ENCODE results near the gene COL26A1. TPM values are rescaled to one million over a fixed set of nuclear protein-coding genes. Genes with fewer than 3 reads are reported as not detected.
"Not testable (repeated sequence)": the region's sequence is repeated elsewhere in the genome, so short reads cannot be mapped to it uniquely, and the experiment has no call there.

Gene COL26A1
- total RNA-seq, 1 donor from 2014 or later: not detected

DNA sequence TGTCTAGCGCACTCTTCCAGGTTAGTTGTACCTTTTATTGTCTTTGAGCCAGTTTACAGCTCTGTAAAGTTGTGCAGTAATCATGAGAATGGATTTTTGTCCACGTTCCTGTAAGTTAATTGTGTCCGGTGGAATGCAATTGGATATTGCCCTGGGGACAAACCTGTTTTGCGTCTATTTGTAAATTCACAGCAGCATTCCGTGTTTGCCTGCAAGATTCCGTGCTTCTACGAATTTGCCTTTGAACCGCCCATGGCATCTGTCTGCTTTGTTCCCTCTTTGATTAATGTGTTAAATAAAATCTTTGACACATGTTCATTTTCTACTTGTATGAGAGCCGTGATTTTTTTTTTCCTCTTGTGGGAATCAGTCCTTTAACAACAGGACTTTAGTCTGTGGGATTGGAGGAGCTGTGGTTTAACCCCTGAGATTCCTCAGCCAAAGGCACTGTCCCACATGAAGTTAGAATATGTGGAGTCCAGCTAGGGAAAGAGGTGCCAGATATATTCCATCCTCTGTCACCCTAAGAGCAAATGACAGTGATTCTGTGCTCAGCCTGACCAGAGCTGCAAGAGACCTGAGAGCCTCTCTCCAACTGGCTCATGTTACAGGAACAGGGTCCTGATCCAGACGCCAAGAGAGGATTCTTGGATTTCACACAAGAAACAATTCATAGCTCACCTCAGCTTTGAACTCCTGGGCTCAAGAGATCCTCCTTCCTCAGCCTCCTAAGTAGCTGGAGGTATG, 126.3 kb downstream of the COL26A1 start:
- intact Hi-C loops (cut with micrococcal nuclease): no loop called here

DNA sequence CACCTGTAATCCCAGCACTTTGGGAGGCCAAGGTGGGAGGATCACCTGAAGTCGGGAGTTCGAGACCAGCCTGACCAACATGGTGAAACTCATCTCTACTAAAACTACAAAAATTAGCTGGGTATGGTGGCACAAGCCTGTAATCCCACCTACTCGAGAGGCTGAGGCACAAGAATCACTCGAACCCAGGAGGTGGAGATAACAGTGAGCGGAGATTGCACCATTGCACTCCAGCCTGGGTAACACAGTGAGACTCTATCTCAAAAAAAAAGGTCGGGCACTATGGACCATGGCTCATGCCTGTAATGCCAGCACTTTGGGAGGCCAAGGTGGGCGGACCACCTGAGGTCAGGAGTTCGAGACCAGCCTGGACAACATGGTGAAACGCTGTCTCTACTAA, 127.8 kb downstream of the COL26A1 start:
- intact Hi-C loops (cut with micrococcal nuclease): not testable (repeated sequence)

DNA sequence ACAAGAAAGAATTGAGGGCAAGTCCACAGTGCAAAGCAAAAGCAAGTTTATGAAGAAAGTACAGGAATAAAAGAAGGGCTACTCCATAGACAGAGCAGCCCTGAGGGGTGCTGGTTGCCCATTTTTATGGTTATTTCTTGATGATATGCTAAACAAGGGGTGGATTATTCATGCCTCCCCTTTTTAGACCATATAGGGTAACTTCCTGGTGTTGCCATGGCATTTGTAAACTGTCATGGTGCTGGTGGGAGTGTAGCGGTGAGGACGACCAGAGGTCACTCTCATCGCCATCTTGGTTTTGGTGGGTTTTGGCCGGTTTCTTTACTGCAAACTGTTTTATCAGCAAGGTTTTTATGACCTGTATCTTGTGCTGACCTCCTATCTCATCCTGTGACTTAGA, 128.8 kb downstream of the COL26A1 start:
- intact Hi-C loops (cut with micrococcal nuclease): not testable (repeated sequence)

DNA sequence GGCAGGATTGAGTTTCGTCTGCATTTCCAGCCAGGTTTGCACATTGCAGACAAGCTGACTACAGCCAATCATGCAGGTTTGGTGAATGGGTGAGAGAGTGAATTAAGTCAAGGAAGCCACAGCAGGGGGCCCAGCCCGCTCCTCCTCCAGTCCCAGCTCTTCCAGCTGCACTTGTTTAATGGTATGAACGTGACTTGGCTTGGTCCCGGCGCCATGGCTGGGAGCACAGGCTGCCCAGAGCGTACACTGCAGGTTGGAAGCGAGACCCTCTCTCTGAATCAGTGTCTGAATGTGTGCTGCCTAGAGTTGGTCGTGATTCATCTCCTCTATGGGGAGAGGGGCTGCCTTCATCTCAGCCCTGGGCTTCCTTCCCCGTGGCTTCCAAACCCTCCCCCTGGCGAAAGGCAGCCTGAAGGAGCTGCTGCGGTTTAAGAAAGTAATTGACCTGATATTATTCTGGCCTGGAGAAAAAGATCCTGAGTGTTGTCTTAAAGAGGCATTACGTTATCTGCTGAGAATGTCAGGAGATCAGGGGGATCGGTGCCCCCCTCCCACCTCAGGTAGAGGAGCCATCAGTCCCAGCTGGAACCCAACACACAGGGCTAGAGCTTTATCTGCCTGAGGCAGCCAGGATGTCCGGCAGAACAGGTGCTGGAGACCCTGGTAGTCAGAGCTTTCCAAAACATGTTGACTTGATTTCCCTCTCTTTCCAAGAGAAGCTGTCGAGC, 132.1 kb downstream of the COL26A1 start:
- intact Hi-C loops (cut with micrococcal nuclease): no loop called here

DNA sequence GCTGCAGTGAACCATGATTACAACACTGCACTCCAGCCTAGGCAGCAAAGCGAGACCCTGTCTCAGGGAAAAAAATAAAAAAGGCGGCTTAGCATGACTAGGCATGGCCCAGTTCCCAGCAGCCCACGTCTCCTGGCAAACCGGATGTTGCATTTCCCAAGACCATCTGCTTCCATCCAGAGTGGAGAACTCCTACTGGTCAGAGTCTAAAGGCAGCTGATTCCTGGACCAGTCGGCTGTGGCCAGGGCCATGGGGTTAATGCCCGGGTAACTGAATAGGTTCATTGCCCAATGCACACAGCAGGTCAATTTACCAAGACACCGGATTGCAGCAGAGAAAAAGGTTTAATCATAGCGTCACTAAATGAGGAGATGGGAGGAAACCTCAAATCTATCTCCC, 133.3 kb downstream of the COL26A1 start:
- intact Hi-C loops (cut with micrococcal nuclease): no loop called here

DNA sequence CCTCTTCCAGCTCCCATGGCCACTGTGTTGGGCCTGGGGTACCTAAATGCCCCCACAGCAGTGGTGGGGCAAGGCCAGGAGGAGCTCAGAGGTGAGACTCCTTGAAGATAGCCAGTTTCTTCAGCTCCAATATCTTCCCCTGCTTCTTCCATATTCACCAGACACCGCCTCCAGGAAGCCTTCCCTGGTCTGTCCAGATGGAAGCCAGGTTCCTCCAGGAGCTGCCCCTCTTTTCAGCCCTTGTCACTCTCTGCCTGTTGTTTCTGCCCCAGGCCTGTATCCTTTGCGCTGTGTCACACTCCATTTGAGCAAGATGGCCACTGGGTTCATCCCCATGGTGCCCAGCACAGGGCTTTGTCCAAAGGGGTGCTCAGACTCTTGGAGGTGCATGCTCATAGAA, 138.7 kb downstream of the COL26A1 start:
- intact Hi-C loops (cut with micrococcal nuclease): loop anchor here (10.0 kb wide), 1 partner anchor 87 kb away; no protein-coding TSS in a partner anchor

DNA sequence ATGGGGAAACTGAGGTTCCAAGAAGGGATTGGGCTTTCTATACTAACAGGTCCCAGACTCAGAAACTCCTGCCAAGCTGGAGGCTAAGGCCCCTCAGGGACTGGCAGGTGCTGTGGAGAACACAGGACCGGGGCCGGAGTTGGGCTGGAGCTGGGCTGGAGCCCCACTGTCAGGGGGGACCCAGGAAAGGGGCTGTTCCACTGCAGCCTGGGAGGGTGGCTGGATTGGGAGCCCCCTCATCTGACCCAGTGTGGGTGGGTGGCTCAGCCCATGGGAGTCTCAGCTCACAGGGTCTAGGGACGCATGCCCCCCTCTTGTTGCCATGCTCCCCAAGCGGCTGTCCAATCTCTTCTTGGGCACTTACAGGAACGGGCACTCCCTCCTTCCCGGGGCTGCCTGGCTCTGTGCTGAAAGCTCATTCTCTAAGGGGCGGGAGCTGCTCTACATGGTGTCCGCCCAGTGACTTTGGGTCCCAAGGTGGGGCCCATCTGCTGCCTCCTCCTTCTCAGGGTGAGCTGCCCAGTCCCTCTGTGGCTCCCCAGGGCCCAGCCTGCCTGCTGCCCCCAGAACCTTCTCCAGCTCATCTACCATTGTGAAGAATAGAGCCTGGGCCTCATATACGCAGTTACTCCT, 139.9 kb downstream of the COL26A1 start:
- intact Hi-C loops (cut with micrococcal nuclease): loop anchor here (10.0 kb wide), 1 partner anchor 88 kb away; no protein-coding TSS in a partner anchor

DNA sequence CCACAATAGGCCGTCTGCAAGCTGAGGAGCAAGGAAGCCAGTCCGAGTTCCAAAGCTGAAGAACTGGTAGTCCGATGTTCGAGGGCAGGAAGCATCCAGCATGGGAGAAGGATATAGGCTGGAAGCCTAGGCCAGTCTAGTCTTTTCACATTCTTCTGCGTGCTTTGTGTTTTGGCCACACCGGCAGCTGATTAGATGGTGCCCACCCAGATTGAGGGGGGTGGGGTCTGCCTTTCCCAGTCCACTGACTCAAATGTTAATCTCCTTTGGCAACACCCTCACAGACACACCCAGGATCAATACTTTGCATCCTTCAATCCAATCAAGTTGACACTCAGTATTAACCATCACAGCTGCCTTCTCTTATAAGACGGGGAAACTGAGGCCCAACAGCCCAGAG, 142.8 kb downstream of the COL26A1 start:
- intact Hi-C loops (cut with micrococcal nuclease): loop anchor here (5.0 to 10.0 kb wide), 2 partner anchors 63 to 91 kb away; no protein-coding TSS in a partner anchor

DNA sequence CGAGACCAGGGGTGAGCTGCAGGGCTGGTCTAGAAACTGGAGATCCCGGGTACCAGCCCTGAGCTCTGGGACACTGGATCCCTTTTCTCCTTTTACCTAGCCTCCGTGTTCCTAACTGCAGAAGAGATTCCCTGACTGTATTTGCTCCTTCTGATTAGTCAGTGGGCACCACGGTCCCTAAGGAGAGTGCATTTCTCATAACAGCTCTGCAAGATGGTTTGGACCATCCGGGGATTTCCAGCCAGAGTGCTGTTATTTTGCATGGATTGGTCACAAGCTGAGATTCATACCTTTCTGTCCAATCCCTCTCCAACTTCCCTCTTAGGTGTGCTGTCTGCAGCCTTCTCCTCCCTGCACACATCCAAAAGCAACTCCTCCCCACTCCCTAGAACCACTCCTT, 143.9 kb downstream of the COL26A1 start:
- intact Hi-C loops (cut with micrococcal nuclease): loop anchor here (5.0 to 10.0 kb wide), 2 partner anchors 64 to 92 kb away; no protein-coding TSS in a partner anchor

DNA sequence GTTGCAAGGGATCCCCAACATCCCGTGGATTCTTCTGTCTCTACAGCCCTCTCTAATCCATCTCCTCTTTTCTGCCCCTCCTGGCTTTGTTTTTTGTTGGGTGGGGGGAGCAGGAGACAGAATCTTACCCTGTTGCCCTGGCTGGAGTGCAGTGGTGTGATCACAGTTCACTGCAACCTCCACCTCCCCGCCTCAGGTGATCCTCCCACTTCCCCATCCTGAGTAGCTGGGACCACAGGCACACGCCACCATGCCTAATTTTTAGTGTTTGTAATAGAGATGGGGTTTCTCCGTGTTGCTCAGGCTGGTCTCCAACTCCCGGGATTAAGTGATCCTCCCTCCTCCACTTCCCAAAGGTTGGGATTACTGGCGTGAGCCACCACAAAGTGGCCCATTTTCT, 144.7 kb downstream of the COL26A1 start:
- intact Hi-C loops (cut with micrococcal nuclease): loop anchor here (1.0 to 10.0 kb wide), 3 partner anchors 65 to 143 kb away; no protein-coding TSS in a partner anchor

DNA sequence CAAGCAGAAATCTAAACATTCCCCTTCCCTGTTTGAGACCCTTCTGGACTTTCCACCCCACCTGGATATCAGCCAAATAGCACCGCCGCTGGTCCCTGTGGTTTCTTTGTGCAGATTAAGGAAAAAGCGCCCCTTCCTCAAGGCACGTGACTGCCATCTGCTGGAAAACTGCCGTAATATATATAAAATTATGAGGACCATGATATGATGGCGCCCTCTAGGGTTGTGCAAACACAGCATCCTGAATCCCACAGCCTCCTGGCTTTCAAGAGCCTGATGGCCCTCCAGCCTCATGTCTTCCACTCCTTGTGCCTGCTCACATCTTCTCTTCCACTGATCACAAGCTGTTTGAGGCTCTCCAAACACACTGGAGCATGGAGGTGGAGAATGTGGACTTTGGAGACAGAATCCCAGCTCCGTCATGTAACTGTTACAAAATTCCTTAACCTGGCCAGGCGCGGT, 145.1 kb downstream of the COL26A1 start:
- intact Hi-C loops (cut with micrococcal nuclease): loop anchor here (1.0 to 10.0 kb wide), 3 partner anchors 66 to 144 kb away; no protein-coding TSS in a partner anchor

DNA sequence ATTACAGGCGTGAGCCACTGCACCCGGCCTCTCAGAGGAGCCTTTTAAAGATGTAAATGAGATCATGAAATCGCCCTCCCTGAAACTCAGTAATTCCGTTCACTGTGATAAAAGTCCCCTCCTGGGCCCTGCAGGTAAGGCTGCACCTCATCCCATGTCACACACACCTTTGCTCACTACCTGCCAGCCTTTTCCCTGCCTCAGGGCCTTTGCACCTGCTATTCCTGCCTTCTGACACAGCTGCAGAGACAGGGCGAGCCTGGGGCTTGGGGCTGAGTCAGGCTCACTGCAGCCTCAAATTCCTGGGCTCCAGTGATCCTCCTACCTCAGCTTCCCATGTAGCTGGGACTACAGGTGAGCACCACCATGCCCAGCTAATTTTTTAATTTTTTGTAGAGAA, 147.6 kb downstream of the COL26A1 start:
- intact Hi-C loops (cut with micrococcal nuclease): no loop called here

DNA sequence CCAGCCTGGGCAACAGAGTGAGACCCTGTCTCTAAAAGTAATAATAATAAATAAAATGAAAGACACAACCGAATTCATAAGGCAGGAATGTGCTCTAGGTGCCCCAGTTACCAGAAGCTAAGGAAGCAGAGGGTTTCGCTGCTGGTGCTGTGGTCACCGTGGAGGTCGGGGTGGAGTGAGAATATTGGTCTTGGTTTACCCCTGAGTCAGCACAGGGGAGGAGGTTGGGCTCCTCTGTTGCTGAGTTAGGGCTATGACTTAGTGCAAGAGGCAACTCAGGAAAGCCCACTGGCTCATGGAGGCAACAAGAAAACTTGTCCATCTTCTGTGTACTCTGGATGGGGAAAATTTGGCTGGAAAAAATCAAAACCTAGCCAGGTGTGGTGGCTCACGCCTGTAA, 149.3 kb downstream of the COL26A1 start:
- intact Hi-C loops (cut with micrococcal nuclease): no loop called here

DNA sequence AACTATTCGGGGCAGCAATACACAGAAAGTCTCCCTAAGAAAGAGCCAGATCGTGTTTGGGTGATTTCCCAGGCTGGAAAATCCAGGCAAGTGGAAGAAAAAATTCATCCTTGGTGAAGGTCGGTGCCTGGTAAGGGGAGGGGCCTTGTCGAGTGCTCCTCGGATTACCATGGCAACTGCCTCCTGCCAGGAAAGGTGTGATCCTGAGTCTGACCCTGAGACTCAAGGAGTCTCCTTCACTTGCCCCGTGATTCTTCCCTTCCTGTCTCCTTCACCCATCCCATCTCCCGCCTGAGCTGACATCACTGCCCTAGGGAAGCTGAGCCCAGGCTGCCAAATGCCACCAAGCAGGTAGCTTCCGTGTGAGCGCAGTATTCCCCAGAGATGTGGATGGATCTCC, 154.2 kb downstream of the COL26A1 start:
- intact Hi-C loops (cut with micrococcal nuclease): no loop called here

DNA sequence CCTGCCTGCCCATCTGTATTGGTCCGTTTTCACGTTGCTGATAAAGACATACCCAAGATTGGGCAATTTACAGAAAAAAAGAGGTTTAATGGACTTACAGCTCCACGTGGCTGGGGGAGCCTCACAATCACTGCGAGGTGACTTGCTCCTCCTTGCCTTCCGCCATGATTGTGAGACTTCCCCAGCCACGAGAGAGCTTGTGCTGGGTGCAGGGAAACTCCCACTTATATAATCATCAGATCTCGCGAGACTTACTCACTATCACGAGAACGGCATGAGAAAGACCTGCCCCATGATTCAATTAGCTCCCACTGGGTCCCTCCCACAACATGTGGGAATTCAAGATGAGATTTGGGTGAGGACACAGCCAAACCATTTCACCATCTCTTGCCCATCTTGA, 154.6 kb downstream of the COL26A1 start:
- intact Hi-C loops (cut with micrococcal nuclease): no loop called here

DNA sequence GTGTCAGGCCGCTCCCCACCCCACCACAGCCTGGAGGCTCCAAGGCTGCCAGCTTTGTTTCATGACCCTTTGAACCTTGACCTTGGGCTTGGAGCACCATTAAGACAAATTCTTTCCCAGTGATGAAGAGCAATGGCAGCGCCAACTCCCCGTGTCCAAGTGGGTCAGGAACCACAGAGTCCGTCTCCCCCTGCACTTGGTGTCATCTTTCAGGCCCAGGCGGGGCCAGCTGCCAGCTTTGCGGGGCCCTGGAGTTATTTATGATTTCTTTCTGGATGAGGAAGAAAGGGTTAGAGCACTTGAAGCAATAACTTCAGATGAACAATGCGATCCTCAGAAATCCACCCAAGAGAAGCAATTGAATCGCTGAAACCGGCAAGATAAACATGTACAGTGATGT, 155.7 kb downstream of the COL26A1 start:
- intact Hi-C loops (cut with micrococcal nuclease): no loop called here

DNA sequence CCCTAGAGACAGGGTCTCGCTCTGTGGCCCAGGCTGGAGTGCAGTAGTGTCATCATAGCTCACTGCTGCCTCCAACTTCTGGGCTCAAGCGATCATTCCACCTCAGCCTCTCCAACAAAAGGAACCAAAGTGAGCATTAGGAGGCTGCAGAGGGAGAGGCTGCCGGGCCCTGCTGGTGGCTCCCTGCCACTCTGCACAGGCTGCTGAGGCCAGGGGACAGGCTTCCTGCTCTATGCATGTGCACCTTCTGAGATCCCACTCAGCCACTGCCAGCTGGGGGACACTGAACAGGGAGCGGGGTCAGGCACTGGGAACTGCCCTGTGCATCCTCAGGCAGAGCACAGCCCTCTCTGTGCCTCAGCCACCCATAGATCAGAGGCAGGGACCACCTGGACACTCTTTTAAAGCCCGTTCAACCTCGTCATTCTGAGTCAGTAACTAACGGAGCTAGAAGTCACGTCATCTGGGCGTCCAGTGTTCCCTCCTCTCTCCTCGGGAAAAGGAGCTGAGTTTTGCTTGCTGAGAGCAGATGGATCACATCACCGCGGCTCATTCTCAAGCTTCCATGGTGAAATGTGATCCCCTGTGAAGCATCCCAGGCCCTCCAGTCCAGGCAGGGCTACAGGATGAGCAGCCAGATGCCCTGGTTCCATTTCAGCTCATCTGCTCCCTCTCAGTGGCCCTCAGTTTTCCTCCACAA, 156.8 kb downstream of the COL26A1 start:
- intact Hi-C loops (cut with micrococcal nuclease): loop anchor here (10.0 kb wide), 1 partner anchor 55 kb away; no protein-coding TSS in a partner anchor

DNA sequence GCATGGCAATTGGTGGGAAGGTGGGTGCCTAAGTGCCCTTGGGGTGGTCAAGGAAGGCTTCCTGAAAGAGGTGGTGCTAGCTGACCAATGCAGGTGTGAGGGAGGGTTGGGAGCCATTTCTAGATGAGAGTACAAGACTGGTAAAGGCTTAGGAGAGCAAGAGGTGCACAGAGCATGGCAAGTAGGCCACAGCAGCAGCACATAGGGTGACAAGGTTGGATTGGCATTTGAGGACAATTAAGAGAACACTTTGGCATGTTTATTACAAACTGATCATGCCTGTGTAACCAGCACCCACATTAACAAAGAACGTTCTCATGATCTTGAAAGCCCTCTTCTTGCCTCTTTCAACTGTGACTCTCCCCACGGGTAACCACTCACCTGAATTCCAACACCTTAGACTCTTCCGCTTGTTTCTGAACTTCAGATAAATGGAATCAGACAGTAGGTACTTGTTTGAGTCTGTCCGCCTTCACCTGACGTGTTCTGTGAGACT, 158.8 kb downstream of the COL26A1 start:
- intact Hi-C loops (cut with micrococcal nuclease): loop anchor here (10.0 kb wide), 1 partner anchor 57 kb away; no protein-coding TSS in a partner anchor

DNA sequence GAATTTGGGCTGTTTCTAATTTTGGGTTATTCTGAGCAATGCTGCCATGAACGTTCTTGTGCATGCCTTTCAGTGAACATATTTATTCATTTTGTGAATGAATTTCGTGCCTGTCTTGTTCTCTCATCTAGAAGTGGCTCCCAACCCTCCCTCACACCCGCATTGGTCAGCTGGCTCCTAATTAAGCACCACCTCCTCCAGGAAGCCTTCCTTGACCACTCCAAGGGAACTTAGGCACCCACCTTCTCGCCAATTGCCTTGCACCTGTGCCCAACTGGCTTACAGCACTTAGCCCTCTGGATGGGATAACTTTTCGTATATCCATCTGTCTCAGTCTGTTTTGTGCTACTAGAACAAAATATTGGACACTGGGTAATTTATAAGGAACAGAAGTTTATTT, 159.3 kb downstream of the COL26A1 start:
- intact Hi-C loops (cut with micrococcal nuclease): loop anchor here (10.0 kb wide), 1 partner anchor 57 kb away; no protein-coding TSS in a partner anchor

DNA sequence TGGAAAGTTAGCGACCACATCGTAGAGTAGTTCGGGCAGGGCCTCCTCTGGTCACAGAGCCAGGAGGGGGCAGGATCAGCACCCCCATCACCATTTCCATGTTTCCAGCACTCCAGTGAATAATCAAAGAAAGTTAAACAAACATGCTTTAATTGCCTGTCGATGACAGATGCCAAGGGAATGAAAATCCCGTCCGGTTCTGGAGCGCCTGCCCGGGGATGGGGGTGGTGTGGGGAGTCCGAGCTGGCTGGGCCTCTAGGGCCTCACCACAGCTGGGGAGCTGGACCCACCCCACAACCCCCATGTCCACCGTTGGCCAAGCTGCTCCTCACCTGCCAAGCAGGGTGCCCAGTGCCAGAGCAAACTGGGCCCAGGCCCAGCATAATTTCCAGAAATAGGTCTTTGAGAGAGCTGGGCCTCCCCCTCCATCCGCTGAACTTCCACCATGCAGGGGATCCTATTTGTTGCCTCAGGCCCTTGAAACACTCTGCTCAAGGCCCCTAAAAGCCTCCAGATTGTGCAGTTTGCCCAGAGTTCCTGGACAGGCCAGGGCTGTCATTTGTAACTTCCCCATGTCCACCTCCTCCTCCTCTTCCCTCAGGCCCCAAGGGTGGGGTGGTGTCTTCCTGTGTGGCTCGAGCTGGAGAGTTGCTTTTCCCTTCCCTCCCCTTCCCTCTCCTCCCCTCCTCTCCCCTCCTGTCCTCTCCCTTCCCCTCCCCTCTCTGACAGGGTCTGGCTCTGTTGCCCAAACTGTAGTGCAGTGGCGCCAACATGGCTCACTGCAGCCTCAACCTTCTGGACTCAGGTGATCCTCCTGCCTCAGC, 165.4 kb downstream of the COL26A1 start:
- intact Hi-C loops (cut with micrococcal nuclease): loop anchor here (10.0 kb wide), 1 partner anchor 63 kb away; no protein-coding TSS in a partner anchor
